K562 (cell line): ENCODE data around the gene IQCM. TPM values are rescaled to one million over a fixed set of nuclear protein-coding genes. Genes with fewer than 3 reads are reported as not detected.

ENCODE experiments used
- ATAC-seq: fragments of 200-7000 bp; cut with Tn5 transposase; 3 replicates; pipeline ENCODE4 v1.9.1; 2020; ENCODE audit warnings: moderate library complexity
- BruUV-seq: library from RNA; stranded (reverse); fragments of 400-500 nt; replicated peaks from 2 replicates; lab custom pipeline; 2021; lab: Mats Ljungman, UMichigan
- CTCF ChIA-PET: fragments of 300-600 bp; formaldehyde crosslinking; extraction: SDS; loops from one replicate; lab custom pipeline; 2021; ENCODE audit warnings: low intra/inter-chr PET ratio; lab: Yijun Ruan, JAX
- POLR2A ChIA-PET: fragments of 300-600, 350-650 bp; sonication (Branson Sonifier 250); formaldehyde crosslinking; extraction: SDS; loops from one replicate; lab custom pipeline; 2021; ENCODE audit warnings: antibody characterized with exemption, inconsistent platforms; lab: Yijun Ruan, JAX
- DNase-seq, 4 experiments: peaks; one replicate each; pipeline versions ENCODE4 v3.0.0 to v3.0.0-alpha.2; 2011 to 2018; ENCODE audit warnings: low spot score in 3 of 4, mixed read lengths in 3 of 4; ENCODE audit errors: extremely low read depth in 1 of 4
- FAIRE-seq: peaks from 2 replicates; lab custom pipeline; 2011; peaks lifted over from hg19 to GRCh38; lab: Jason Lieb, UNC
- H2AFZ ChIP-seq: 2 replicates; pipeline ENCODE4 v1.6.0; 2011; ENCODE audit warnings: low read depth, low read length, control low read depth, inconsistent platforms
- H3K27ac ChIP-seq: fragments of 200-600 bp; 3 replicates; pipeline ENCODE4 v1.8.0; 2011; ENCODE audit warnings: low read depth, mild to moderate bottlenecking, control low read depth, inconsistent platforms, low read length, moderate library complexity, mixed read lengths; ENCODE audit errors: extremely low read depth
- H3K27me3 ChIP-seq, 2 experiments: fragments of 300-600 bp in 1 of 2; 2 replicates in 1 of 2; 3 replicates in 1 of 2; pipeline versions ENCODE4 v1.6.0 to v1.8.0; 2011; ENCODE audit warnings: inconsistent platforms in 2 of 2, low read length in 2 of 2, mild to moderate bottlenecking in 1 of 2, mixed read lengths in 1 of 2, moderate library complexity in 1 of 2; ENCODE audit not compliant: control insufficient read depth in 2 of 2, insufficient read depth in 2 of 2
- H3K36me3 ChIP-seq: fragments of 300-600 bp; 3 replicates; pipeline ENCODE4 v1.8.0; 2011; ENCODE audit warnings: mild to moderate bottlenecking, low read length, inconsistent platforms; ENCODE audit not compliant: control insufficient read depth, insufficient read depth
- H3K4me1 ChIP-seq, 2 experiments: fragments of 200-600 bp in 1 of 2; replicated peaks in 1 of 2; 2 replicates in 1 of 2; 3 replicates in 1 of 2; pipeline versions ENCODE4 v1.5.1 to v1.8.0; 2011; ENCODE audit warnings: inconsistent platforms in 2 of 2, low read length in 2 of 2, mild to moderate bottlenecking in 1 of 2, mixed read lengths in 1 of 2, moderate library complexity in 1 of 2; ENCODE audit not compliant: control insufficient read depth in 2 of 2, insufficient read depth in 2 of 2
- H3K4me2 ChIP-seq: 2 replicates; pipeline ENCODE4 v1.6.1; 2011; ENCODE audit warnings: low read length, control low read depth, inconsistent platforms, mixed read lengths; ENCODE audit not compliant: insufficient read depth
- H3K4me3 ChIP-seq: fragments of 200-600 bp; sonication (generic), shearing (Covaris generic); 2 replicates; pipeline ENCODE4 v1.5.1; 2016; ENCODE audit warnings: control low read depth, inconsistent platforms
- H3K79me2 ChIP-seq: fragments of 200-600 bp; 3 replicates; pipeline ENCODE4 v1.8.0; 2011; ENCODE audit warnings: low read length, inconsistent platforms; ENCODE audit not compliant: control insufficient read depth, insufficient read depth
- H3K9ac ChIP-seq, 2 experiments: 2 replicates each; pipeline versions ENCODE4 v1.6.0 to v1.6.1; 2011; ENCODE audit warnings: low read depth in 2 of 2, low read length in 2 of 2, control low read depth in 1 of 2, inconsistent platforms in 1 of 2, mild to moderate bottlenecking in 1 of 2, mixed read lengths in 1 of 2; ENCODE audit not compliant: insufficient read depth in 1 of 2
- H3K9me1 ChIP-seq: one replicate; pipeline ENCODE4 v1.6.0; 2011; ENCODE audit warnings: inconsistent platforms, mild to moderate bottlenecking, low read length, moderate library complexity; ENCODE audit not compliant: control insufficient read depth, insufficient read depth
- H3K9me3 ChIP-seq: replicated peaks from 2 replicates; pipeline ENCODE4 v1.5.1; 2011; ENCODE audit warnings: low read depth, low read length, inconsistent platforms; ENCODE audit not compliant: control insufficient read depth, insufficient read depth
- H4K20me1 ChIP-seq: replicated peaks from 2 replicates; pipeline ENCODE4 v1.6.1; 2011; ENCODE audit warnings: low read length, inconsistent platforms, mixed read lengths; ENCODE audit not compliant: control insufficient read depth, insufficient read depth
- EWSR1 ChIP-seq: fragments of 450-650 bp; IDR thresholded peaks from 2 replicates; pipeline ENCODE4 v1.6.1; 2018; ENCODE audit warnings: borderline replicate concordance, mild to moderate bottlenecking, low read depth, moderate library complexity; ENCODE audit not compliant: partially characterized antibody
- HES1 ChIP-seq: fragments of 450-650 bp; IDR thresholded peaks from 2 replicates; pipeline ENCODE4 v1.6.1; 2016; ENCODE audit warnings: low read depth, mild to moderate bottlenecking, moderate library complexity
- in situ Hi-C: fragments of 300-500 bp; cut with MboI; formaldehyde crosslinking; loops from 4 replicates; pipeline ENCODE4 v1.15.0; 2018; ENCODE audit warnings: inconsistent platforms, mixed read lengths
- intact Hi-C: fragments of 100-400 bp; cut with micrococcal nuclease; formaldehyde crosslinking; loops from 2 replicates; pipeline ENCODE4 v1.14.2; 2022
- polyA plus RNA-seq, 8 experiments: library from polyadenylated mRNA; depleted of rRNA in 4 of 8; stranded (reverse) in 5 of 8; unstranded in 3 of 8; fragments of >200 nt; fragmentation: Nextera tagmentation in 2 of 8; fragmentation: Illumina TruSeq in 1 of 8; extraction: Ambion mirVana in 2 of 8; extraction: Trizol in 1 of 8; gene quantifications; 2 replicates each; pipeline versions ENCODE4 v1.2.1 to v1.2.3, GENCODE V29; 2011 to 2014; ENCODE audit warnings: inconsistent platforms in 1 of 8, missing spikeins in 1 of 8
- total RNA-seq, 7 experiments: library from RNA; depleted of rRNA in 6 of 7; stranded (reverse); fragments of >200 nt in 6 of 7; fragmentation: Illumina TruSeq in 2 of 7; extraction: Trizol in 2 of 7; gene quantifications; 2 replicates each; pipeline versions ENCODE4 v1.2.1 to v1.2.3, GENCODE V29; 2011 to 2021; ENCODE audit warnings: low replicate concordance in 1 of 7

The IQCM gene
- total and polyA plus RNA-seq, 9 of the 15 experiments (the other 6 are each of a cell fraction or from before 2014, with no cell fraction given): not detected

GRCh38 chr4:149306537-149306936, 509.1 kb downstream of the IQCM start:
- no peak for TF ChIP-seq HES1
- TF ChIP-seq EWSR1: no peak
- no peaks in the 10 kb centered on the region for H3K36me3 ChIP-seq
- no peak overlapping the region for H3K4me2 ChIP-seq
- no TSS peak for BruUV-seq
- in situ Hi-C loops: no loop called here
- FAIRE-seq (no peak), DNase-seq (no peak), ATAC-seq (no peak)
- H3K27me3 ChIP-seq: no peaks in the 10 kb centered on the region
- no peak overlapping the region for H3K4me3 ChIP-seq
- CTCF ChIA-PET: no interaction called here
- H3K9me1 ChIP-seq: no peaks in the 10 kb centered on the region
- no peaks in the 10 kb centered on the region for H4K20me1 ChIP-seq
- H2AFZ ChIP-seq: no peak overlapping the region
- H3K79me2 ChIP-seq: no peaks in the 10 kb centered on the region
- intact Hi-C loops: no loop called here
- POLR2A ChIA-PET: no interaction called here
- no peak overlapping the region for H3K27ac ChIP-seq
- H3K4me1 ChIP-seq: no peaks in the 10 kb centered on the region
- H3K9ac ChIP-seq: no peak overlapping the region
- H3K9me3 ChIP-seq: no peaks in the 10 kb centered on the region; the same call in 1 of the 2 replicates
